Activated CD4-positive, alpha-beta memory T cell treated with anti-CD3 and anti-CD28 coated beads, Interleukin-2, amount 10 ng/mL, durations not matched to agents 7 days and 5 days (primary cell): ENCODE data around the gene PTPRM. TPM values are rescaled to one million over a fixed set of nuclear protein-coding genes. Genes with fewer than 3 reads are reported as not detected.

Source experiments
- CTCF ChIA-PET: fragments of 350-600 bp; sonication (Branson Sonifier 250); formaldehyde crosslinking; loops from one replicate; lab custom pipeline; 2021; ENCODE audit warnings: antibody characterized with exemption, inconsistent platforms; lab: Charles Lee
- POLR2A ChIA-PET: fragments of 350-600 bp; sonication (Branson Sonifier 250); formaldehyde crosslinking; loops from one replicate; lab custom pipeline; 2021; ENCODE audit warnings: antibody characterized with exemption; lab: Charles Lee
- DNase-seq: peaks from one replicate; pipeline ENCODE4 v3.0.0-alpha.2; 2020
- H3K27ac Mint-ChIP-seq: one replicate; pipeline ENCODE4 v1.8.0; 2021; ENCODE audit warnings: mild to moderate bottlenecking, mixed read lengths
- H3K27me3 Mint-ChIP-seq: one replicate; pipeline ENCODE4 v1.8.0; 2021; ENCODE audit warnings: mixed read lengths
- H3K36me3 Mint-ChIP-seq: one replicate; pipeline ENCODE4 v1.8.0; 2021; ENCODE audit warnings: low read depth, mixed read lengths
- H3K4me1 Mint-ChIP-seq: one replicate; pipeline ENCODE4 v1.8.0; 2021; ENCODE audit warnings: mixed read lengths
- H3K4me3 Mint-ChIP-seq: one replicate; pipeline ENCODE4 v1.8.0; 2021; ENCODE audit warnings: mild to moderate bottlenecking, mixed read lengths
- H3K9me3 Mint-ChIP-seq: one replicate; pipeline ENCODE4 v1.8.0; 2021; ENCODE audit warnings: mixed read lengths
- total RNA-seq, 2 experiments: library from RNA; stranded (reverse); gene quantifications; one replicate each; pipeline ENCODE4 v1.2.3, GENCODE V29; 2021

PTPRM gene
- total RNA-seq, 2 experiments from 2014 or later = 9.3 to 12.3 TPM

GRCh38 chr18:7817575-7818230, 250.6 kb downstream of the PTPRM start:
- peaks cover 21% of the 10 kb centered on the region for H3K9me3 Mint-ChIP-seq
- POLR2A ChIA-PET = no interaction called here
- H3K36me3 Mint-ChIP-seq = peaks cover 5% of the 10 kb centered on the region
- CTCF ChIA-PET = no interaction called here
- no peak overlapping the region for H3K27ac Mint-ChIP-seq
- no peaks in the 10 kb centered on the region for H3K27me3 Mint-ChIP-seq
- DNase-seq = no peak
- no peak overlapping the region for H3K4me3 Mint-ChIP-seq
- no peaks in the 10 kb centered on the region for H3K4me1 Mint-ChIP-seq

GRCh38 chr18:7821784-7822183, 254.7 kb downstream of the PTPRM start:
- ChIA-PET POLR2A (no interaction called here), CTCF (no interaction called here)
- Mint-ChIP-seq H3K36me3 (no peaks in the 10 kb centered on the region), H3K4me1 (no peaks in the 10 kb centered on the region), H3K4me3 (no peak overlapping the region), H3K27ac (no peak overlapping the region), H3K9me3 (peaks cover 12% of the 10 kb centered on the region), H3K27me3 (no peaks in the 10 kb centered on the region)
- no peak for DNase-seq

GRCh38 chr18:7822435-7823331, 255.6 kb downstream of the PTPRM start:
- Mint-ChIP-seq H3K27me3 (no peaks in the 10 kb centered on the region), H3K36me3 (no peaks in the 10 kb centered on the region), H3K27ac (no peak overlapping the region), H3K9me3 (peaks cover 10% of the 10 kb centered on the region), H3K4me1 (no peaks in the 10 kb centered on the region), H3K4me3 (no peak overlapping the region)
- ChIA-PET CTCF (no interaction called here), POLR2A (no interaction called here)
- no peak for DNase-seq

- peaks cover 4% of the 10 kb centered on the region for H3K9me3 Mint-ChIP-seq
- no peaks in the 10 kb centered on the region for H3K36me3 Mint-ChIP-seq
- POLR2A ChIA-PET = no interaction called here
- CTCF ChIA-PET = no interaction called here
- no peak overlapping the region for H3K4me3 Mint-ChIP-seq
- H3K4me1 Mint-ChIP-seq = no peaks in the 10 kb centered on the region
- no peaks in the 10 kb centered on the region for H3K27me3 Mint-ChIP-seq
- no peak for DNase-seq
- H3K27ac Mint-ChIP-seq = no peak overlapping the region
These were observed 257.9 kb downstream of the PTPRM start for GRCh38 chr18:7824970-7825369.

GRCh38 chr18:7830468-7830867, 263.4 kb downstream of the PTPRM start:
- H3K9me3 Mint-ChIP-seq = peaks cover 3% of the 10 kb centered on the region
- H3K27me3 Mint-ChIP-seq = no peaks in the 10 kb centered on the region
- DNase-seq = no peak
- H3K4me3 Mint-ChIP-seq = no peak overlapping the region
- H3K27ac Mint-ChIP-seq = no peak overlapping the region
- ChIA-PET CTCF (no interaction called here), POLR2A (no interaction called here)
- H3K4me1 Mint-ChIP-seq = no peaks in the 10 kb centered on the region
- no peaks in the 10 kb centered on the region for H3K36me3 Mint-ChIP-seq

DNA sequence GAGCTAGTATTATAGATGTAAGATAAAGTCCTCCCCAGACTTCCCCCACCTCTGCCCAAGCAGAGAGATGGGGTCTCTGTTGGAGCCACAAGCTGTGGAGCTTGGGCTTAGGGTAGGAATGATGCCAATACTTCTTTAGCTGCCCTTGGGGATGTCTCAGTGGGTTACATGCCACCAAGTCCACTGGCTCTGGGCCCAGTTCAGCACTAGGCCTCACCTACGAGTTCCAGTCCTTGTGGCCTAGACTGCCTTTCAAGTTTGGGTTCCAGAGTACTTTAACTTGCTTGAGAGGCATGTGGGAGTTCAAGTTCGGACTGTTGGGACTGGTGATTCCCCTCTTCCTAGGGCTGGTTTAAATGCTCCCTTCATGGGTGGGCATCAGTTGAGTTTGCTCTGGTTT, 272.4 kb downstream of the PTPRM start:
- Mint-ChIP-seq H3K4me1 (no peaks in the 10 kb centered on the region), H3K36me3 (no peaks in the 10 kb centered on the region), H3K27ac (no peak overlapping the region), H3K27me3 (no peaks in the 10 kb centered on the region), H3K4me3 (no peak overlapping the region), H3K9me3 (peaks cover 18% of the 10 kb centered on the region)
- CTCF ChIA-PET = no interaction called here
- no peak for DNase-seq
- POLR2A ChIA-PET = no interaction called here

- no peak overlapping the region for H3K27ac Mint-ChIP-seq
These were observed 273.3 kb downstream of the PTPRM start for GRCh38 chr18:7840411-7840810.

GRCh38 chr18:7844017-7844416, 276.9 kb downstream of the PTPRM start:
- peaks cover 11% of the 10 kb centered on the region for H3K9me3 Mint-ChIP-seq
- POLR2A ChIA-PET = no interaction called here

More at GRCh38 chr18:7840411-7840810, 273.3 kb downstream of the PTPRM start:
- ChIA-PET POLR2A (no interaction called here), CTCF (no interaction called here)
- Mint-ChIP-seq H3K9me3 (peaks cover 20% of the 10 kb centered on the region), H3K27me3 (no peaks in the 10 kb centered on the region), H3K4me1 (no peaks in the 10 kb centered on the region), H3K36me3 (no peaks in the 10 kb centered on the region), H3K4me3 (no peak overlapping the region)
- DNase-seq = no peak

GRCh38 chr18:7844418-7844817, 277.3 kb downstream of the PTPRM start:
- CTCF ChIA-PET = no interaction called here
- POLR2A ChIA-PET = no interaction called here

More at GRCh38 chr18:7844017-7844416, 276.9 kb downstream of the PTPRM start:
- Mint-ChIP-seq H3K4me3 (no peak overlapping the region), H3K27ac (no peak overlapping the region), H3K4me1 (no peaks in the 10 kb centered on the region), H3K36me3 (no peaks in the 10 kb centered on the region), H3K27me3 (no peaks in the 10 kb centered on the region)
- DNase-seq = no peak
- CTCF ChIA-PET = no interaction called here

DNA sequence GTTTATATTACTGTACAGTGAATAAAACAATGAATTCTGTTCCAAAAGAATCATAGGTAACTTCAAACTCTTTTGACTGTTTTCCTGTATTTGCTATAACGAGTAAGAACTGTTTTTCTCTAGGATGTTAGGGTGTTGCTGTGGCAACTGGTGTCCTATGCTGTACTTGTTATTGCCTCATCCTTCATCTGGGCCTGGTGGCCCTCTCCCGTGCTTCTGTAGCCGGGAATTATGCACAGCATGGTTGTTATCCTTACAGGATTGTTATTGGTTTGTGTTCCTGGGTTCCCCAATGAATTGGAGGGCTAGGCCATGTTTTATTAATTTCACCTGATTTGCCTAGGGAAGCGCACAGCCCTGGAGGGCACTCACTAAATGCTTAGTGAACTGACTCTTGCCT, 279.2 kb downstream of the PTPRM start:
- Mint-ChIP-seq H3K27me3 (no peaks in the 10 kb centered on the region), H3K36me3 (no peaks in the 10 kb centered on the region), H3K9me3 (peaks cover 14% of the 10 kb centered on the region), H3K4me3 (no peak overlapping the region), H3K4me1 (no peaks in the 10 kb centered on the region), H3K27ac (no peak overlapping the region)
- ChIA-PET CTCF (no interaction called here), POLR2A (no interaction called here)
- no peak for DNase-seq

More at GRCh38 chr18:7844418-7844817, 277.3 kb downstream of the PTPRM start:
- Mint-ChIP-seq H3K27me3 (no peaks in the 10 kb centered on the region), H3K36me3 (no peaks in the 10 kb centered on the region), H3K9me3 (peaks cover 11% of the 10 kb centered on the region), H3K4me1 (no peaks in the 10 kb centered on the region), H3K4me3 (no peak overlapping the region), H3K27ac (no peak overlapping the region)
- DNase-seq = no peak

GRCh38 chr18:7847357-7848053, 280.4 kb downstream of the PTPRM start:
- ChIA-PET POLR2A (no interaction called here), CTCF (no interaction called here)
- Mint-ChIP-seq H3K36me3 (no peaks in the 10 kb centered on the region), H3K27ac (no peak overlapping the region), H3K4me1 (no peaks in the 10 kb centered on the region), H3K27me3 (no peaks in the 10 kb centered on the region), H3K4me3 (no peak overlapping the region), H3K9me3 (peaks cover 17% of the 10 kb centered on the region)
- no peak for DNase-seq

- H3K27ac Mint-ChIP-seq = no peak overlapping the region
- H3K4me1 Mint-ChIP-seq = no peaks in the 10 kb centered on the region
- DNase-seq = no peak
- H3K36me3 Mint-ChIP-seq = no peaks in the 10 kb centered on the region
- ChIA-PET CTCF (no interaction called here), POLR2A (no interaction called here)
- no peak overlapping the region for H3K4me3 Mint-ChIP-seq
- H3K27me3 Mint-ChIP-seq = no peaks in the 10 kb centered on the region
- H3K9me3 Mint-ChIP-seq = peaks cover 17% of the 10 kb centered on the region
These were observed 280.9 kb downstream of the PTPRM start for GRCh38 chr18:7848054-7848412.

DNA sequence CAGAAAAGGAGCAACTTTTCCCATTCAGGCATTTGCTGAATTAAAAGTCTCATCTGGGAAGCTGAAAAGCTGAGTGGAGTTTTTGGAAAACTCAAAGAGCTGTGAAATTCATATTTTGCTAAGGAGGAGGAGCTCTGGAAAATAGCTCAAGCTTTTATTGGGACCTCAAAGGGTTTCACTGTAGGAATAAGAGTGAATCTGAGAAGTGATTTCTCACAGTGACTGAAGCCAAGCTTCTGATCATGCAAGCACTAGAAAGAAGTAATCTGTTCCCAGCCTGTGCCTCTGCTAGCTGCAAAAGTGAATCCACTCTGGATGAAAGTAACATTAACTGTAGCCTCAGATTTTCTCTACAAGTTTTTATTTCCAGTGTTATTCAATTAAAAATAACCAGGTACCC, 283.3 kb downstream of the PTPRM start:
- H3K27ac Mint-ChIP-seq = no peak overlapping the region
- no peaks in the 10 kb centered on the region for H3K36me3 Mint-ChIP-seq
- CTCF ChIA-PET = no interaction called here
- POLR2A ChIA-PET = no interaction called here
- no peaks in the 10 kb centered on the region for H3K4me1 Mint-ChIP-seq
- H3K4me3 Mint-ChIP-seq = no peak overlapping the region
- no peak for DNase-seq
- H3K9me3 Mint-ChIP-seq = peaks cover 6% of the 10 kb centered on the region
- H3K27me3 Mint-ChIP-seq = no peaks in the 10 kb centered on the region
